Measurements from ENCODE around the gene BIN2.

The BIN2 gene

DNA sequence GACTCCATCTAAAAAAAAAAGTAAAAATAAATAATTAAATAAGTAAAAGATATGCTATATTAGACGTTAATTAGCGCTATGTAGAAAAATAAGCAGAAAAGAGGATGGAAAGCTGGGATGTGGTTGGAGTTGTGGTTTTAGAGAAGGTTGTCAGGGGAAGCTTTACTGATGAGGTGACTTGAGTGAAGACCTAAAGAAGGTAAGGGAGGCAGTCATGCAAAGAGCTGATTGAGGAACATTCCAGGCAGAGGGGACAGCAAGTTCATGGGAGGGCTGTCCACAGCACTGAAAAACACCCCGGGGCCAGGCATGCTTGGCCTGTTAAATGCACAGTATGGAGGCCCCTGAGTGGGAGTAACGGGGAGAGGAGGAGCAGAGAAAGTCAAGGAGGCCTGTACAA, 69.4 kb downstream of the BIN2 start:
- no peak for DNase-seq (ENCODE audit: low read depth)
- H3K4me3 ChIP-seq (ENCODE audit: low read depth, low read length), result no peak overlapping the region
- TF ChIP-seq, protein P1, sequence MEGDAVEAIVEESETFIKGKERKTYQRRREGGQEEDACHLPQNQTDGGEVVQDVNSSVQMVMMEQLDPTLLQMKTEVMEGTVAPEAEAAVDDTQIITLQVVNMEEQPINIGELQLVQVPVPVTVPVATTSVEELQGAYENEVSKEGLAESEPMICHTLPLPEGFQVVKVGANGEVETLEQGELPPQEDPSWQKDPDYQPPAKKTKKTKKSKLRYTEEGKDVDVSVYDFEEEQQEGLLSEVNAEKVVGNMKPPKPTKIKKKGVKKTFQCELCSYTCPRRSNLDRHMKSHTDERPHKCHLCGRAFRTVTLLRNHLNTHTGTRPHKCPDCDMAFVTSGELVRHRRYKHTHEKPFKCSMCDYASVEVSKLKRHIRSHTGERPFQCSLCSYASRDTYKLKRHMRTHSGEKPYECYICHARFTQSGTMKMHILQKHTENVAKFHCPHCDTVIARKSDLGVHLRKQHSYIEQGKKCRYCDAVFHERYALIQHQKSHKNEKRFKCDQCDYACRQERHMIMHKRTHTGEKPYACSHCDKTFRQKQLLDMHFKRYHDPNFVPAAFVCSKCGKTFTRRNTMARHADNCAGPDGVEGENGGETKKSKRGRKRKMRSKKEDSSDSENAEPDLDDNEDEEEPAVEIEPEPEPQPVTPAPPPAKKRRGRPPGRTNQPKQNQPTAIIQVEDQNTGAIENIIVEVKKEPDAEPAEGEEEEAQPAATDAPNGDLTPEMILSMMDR (conservative IDR thresholded peaks at IDR 0.05; ENCODE audit: low read depth, low read length), result no peak

DNA sequence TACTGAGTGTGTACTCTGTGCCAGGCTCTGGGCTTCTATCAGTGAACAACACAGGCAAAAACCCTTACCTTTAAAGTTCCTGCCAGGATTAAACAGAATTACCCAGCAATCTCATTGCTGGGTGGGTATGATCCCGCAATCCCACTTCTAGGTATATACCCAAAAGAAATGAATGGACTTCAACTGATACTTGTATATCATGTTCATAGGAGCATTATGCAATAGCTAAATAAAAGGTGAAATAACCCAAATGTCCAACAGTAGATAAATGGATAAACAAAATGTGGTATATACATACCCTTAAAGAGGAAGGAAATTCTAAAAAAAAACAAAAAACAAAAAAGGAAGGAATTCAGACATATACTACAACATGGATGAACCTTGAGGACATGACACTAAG, 70.7 kb downstream of the BIN2 start:
- TF ChIP-seq, protein P1 (conservative IDR thresholded peaks at IDR 0.05; ENCODE audit: low read depth, low read length), result no peak
- no peak for DNase-seq (ENCODE audit: low read depth)
- H3K4me3 ChIP-seq (ENCODE audit: low read depth, low read length), result no peak overlapping the region

DNA sequence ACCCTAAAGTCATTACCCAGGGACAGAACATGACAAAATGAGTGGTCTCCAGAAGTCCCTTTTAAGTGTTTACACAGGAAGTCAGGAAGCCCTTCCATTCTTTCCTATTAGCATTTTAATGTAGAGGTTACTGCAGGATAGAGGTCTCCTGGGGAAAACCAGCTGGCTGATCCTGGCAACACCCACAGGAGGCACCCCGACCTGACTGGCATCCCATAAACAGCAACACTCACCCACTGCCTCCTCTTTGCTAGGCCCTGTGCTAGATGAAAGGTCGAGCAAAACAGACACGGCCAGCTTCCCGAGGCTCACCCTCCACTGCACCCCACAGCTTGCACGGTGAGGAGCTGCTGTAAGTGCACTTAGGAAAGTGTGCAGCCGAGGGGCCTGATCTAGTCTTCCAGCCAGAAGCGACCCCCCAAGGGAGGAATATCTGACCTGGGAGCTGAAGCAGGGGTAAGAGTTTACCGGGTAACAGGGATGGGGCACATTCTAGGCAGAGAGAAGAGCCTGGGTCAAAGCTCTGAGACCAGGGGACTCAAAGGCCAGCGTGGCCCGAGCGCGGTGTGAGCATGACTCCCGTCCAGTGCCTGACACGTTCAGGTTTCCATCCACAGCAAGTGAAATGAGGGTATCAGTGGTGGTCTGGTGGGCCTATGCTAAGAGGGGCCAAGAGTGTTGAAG, 76.3 kb downstream of the BIN2 start:
- TF ChIP-seq, protein P1 (conservative IDR thresholded peaks at IDR 0.05; ENCODE audit: low read depth, low read length), result no peak
- DNase-seq (ENCODE audit: low read depth), result no peak
- no peak overlapping the region for H3K4me3 ChIP-seq (ENCODE audit: low read depth, low read length)

DNA sequence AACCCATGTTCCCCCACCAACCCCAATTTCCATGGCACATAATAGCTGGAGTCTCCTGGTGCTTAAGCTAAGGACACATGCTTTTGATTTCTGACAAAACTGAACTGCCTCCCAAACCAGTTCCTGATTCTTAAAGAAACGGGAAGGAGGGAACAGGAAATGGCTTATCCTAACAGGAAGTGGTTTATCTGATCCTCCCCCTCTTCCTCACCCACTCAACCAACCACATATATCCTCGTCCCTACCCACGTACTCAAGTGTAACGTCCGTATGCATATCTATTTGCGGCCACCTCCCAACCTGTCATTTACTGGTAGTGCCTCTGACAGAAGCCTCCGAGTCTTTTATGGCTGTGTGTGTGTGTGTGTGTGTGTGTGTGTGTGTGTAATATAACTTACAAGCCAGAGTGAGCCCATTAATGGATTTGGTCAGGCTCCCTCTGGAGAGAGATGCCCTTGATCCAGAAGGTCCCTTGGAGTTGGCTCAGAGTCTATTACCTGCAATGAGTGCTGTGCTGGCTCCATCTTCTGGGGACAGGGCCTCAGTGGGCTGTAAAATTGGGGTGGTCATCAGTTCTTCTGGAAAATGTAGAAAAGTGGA, 77.6 kb downstream of the BIN2 start:
- DNase-seq (ENCODE audit: low read depth), result peak; percentile 65

DNA sequence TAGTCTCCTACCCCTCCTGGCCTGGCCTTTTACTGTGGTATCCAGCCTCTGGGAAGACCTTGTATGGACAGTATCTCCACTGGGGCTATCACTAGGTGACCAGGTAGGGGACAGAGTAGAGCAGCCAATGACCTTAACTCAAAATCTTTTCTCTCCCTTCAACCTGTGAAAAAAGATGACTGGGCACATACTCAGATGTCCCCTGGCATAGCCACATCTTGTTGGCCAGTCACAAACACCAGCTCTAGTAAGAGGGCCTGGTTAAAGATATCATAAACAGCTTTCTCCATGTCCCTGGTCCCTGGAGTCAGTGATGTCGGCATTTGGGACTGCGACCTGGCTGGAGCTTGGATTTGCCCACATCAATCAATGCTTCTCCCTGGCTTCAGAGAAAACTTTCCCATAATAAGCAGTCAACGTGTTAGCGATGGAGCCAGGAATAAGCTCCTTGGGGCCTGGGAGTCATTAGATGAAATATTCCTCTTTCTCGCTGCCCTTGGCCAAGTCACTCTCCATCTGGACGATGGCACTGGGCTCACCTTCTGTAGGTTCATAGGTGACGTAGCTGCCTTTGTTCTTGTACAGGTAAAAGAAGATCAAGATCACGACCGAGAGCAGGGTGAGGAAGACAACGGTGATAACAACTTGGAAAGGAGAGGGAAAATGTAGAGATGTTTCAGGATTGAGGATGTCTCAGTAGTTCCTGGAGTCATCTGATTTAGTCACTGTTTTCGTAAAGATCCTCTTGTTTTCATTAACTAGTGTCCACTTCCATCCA, 78.3 kb downstream of the BIN2 start:
- no peak for DNase-seq (ENCODE audit: low read depth)
- TF ChIP-seq, protein P1 (conservative IDR thresholded peaks at IDR 0.05; ENCODE audit: low read depth, low read length), result no peak
- H3K4me3 ChIP-seq (ENCODE audit: low read depth, low read length), result no peak overlapping the region

More for the DNA sequence above, 77.6 kb downstream of the BIN2 start:
- H3K4me3 ChIP-seq (ENCODE audit: low read depth, low read length), result peak overlapping the region; percentile 26
- TF ChIP-seq, protein P1 (conservative IDR thresholded peaks at IDR 0.05; ENCODE audit: low read depth, low read length), result peak; percentile 33

DNA sequence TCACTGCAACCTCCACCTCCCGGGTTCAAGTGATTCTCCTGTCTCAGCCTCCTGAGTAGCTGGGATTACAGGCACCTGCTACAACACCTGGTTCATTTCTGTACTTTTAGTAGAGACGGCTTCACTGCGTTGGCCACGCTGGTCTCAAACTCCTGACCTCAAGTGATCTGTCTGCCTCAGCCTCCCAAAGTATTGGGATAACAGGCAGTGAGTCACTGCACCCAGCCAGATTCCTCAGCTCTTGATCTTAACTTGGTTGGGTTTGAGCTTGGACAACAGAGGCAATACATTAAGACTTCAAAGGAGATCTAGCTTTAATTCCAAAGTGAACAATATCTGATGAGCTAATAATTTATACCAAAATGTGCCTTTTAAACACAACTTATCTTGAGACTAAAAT, 79.7 kb downstream of the BIN2 start:
- TF ChIP-seq, protein P1 (conservative IDR thresholded peaks at IDR 0.05; ENCODE audit: low read depth, low read length), result no peak
- peak; percentile 32 for DNase-seq (ENCODE audit: low read depth)
- H3K4me3 ChIP-seq (ENCODE audit: low read depth, low read length), result no peak overlapping the region

Data from choroid plexus epithelial cell (primary cell).